ENCODE data around the gene ZNF516.

DNA sequence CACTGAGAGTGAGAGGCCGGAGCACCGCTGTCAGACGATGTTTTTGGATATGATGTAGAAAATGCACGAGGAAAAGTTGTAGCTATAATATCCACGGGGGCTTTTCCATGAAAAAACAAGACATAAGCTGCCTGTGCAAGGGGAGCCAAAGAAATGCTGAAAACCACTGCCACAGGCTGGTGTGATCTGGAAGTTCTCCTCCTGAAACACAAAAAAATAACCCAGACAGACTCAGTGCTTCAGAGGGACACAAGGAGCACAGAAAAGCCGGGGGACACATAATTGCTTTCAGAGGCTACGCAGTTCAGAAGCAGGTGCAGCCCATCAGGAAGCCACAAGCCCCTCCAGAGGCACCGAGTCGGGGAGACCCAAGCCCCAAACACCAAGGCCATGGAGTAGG, 98.2 kb downstream of the ZNF516 start:
- TF ChIP-seq, protein P1, sequence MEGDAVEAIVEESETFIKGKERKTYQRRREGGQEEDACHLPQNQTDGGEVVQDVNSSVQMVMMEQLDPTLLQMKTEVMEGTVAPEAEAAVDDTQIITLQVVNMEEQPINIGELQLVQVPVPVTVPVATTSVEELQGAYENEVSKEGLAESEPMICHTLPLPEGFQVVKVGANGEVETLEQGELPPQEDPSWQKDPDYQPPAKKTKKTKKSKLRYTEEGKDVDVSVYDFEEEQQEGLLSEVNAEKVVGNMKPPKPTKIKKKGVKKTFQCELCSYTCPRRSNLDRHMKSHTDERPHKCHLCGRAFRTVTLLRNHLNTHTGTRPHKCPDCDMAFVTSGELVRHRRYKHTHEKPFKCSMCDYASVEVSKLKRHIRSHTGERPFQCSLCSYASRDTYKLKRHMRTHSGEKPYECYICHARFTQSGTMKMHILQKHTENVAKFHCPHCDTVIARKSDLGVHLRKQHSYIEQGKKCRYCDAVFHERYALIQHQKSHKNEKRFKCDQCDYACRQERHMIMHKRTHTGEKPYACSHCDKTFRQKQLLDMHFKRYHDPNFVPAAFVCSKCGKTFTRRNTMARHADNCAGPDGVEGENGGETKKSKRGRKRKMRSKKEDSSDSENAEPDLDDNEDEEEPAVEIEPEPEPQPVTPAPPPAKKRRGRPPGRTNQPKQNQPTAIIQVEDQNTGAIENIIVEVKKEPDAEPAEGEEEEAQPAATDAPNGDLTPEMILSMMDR (IDR thresholded peaks at IDR 0.05) = no peak
- no peak for TF ChIP-seq POLR2A (IDR thresholded peaks at IDR 0.05)
